Mucosa of descending colon (tissue), 3 donors: ENCODE measurements around the gene SFTA2. TPM values are rescaled to one million over a fixed set of nuclear protein-coding genes. Genes with fewer than 3 reads are reported as not detected.
"Not testable (repeated sequence)": the region's sequence is repeated elsewhere in the genome, so short reads cannot be mapped to it uniquely, and the experiment has no call there.

Experiments used
- ATAC-seq: fragments of 200-7000 bp; cut with Tn5 transposase; one replicate; pipeline ENCODE4 v1.9.1; 2020; ENCODE audit warnings: mild to moderate bottlenecking, moderate library complexity
- DNase-seq, 3 donors: peaks; one replicate each; pipeline ENCODE4 v3.0.0-alpha.2; 2020
- H3K36me3 ChIP-seq: fragments of 200-600 bp; one replicate; pipeline ENCODE4 v1.8.0; 2021; ENCODE audit warnings: low read depth, mild to moderate bottlenecking
- H3K4me1 ChIP-seq: fragments of 200-600 bp; one replicate; pipeline ENCODE4 v1.8.0; 2021; ENCODE audit warnings: low read depth, mild to moderate bottlenecking
- H3K4me3 ChIP-seq: fragments of 200-600 bp; one replicate; pipeline ENCODE4 v1.8.0; 2021; ENCODE audit warnings: mild to moderate bottlenecking
- H3K9me3 ChIP-seq: fragments of 200-600 bp; one replicate; pipeline ENCODE4 v1.8.0; 2021; ENCODE audit warnings: mild to moderate bottlenecking
- intact Hi-C, 2 donors: fragments of 100-400 bp; cut with DNase I in 1 of 2; cut with micrococcal nuclease in 1 of 2; formaldehyde crosslinking; loops; one replicate each; pipeline versions ENCODE4 v1.11.0 to v1.11.1; 2022; cut with DNase I, micrococcal nuclease
- total RNA-seq, 3 donors: library from RNA; stranded (reverse); fragmentation: NEBNext Ultra II Directional in 2 of 3; extraction: Animal tissue kit (Norgen Biotek cat#: 25700) in 2 of 3; gene quantifications; one replicate each; pipeline versions ENCODE4 v1.2.1 to v1.2.4, GENCODE V29; 2021 to 2023
- TF ChIP-seq, protein P1 (sequence below): fragments of 200-600 bp; IDR thresholded peaks from one replicate; pipeline ENCODE4 v1.8.0; 2022; ENCODE audit warnings: antibody characterized with exemption, mild to moderate bottlenecking
- donor health status: DM: no; HTN: no; CAD: no; lungs with moderate emphysema.
- donor health status: DM: no; HTN: no; CAD: no.
- donor health status: DM: no; HTN: yes; CAD: no.

The SFTA2 gene
- total RNA-seq, 3 donors from 2014 or later: not detected

DNA sequence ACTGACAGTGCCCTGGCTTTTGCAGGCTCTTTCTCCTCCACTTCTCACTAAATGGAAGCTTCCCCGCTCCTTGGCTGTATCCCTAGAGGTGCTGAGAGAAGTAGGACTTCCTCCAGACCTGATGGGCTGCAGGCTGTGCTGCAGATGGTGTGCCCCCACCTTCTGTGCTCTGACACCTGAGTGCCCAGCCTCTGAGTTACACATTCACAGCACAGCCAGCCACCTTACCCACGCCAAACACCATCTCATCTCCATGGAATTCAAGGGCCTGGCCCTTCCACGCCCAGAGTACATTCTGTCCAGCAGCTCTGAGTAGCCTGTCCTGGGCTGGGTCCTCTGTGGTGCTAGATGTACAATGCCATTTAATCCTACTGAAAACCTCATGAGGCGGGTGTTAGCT, 5.3 kb downstream of the SFTA2 start:
- H3K4me3 ChIP-seq: no peak overlapping the region
- no peaks in the 10 kb centered on the region for H3K36me3 ChIP-seq
- H3K4me1 ChIP-seq: no peaks in the 10 kb centered on the region
- intact Hi-C loops: no loop called here
- TF ChIP-seq, protein P1, sequence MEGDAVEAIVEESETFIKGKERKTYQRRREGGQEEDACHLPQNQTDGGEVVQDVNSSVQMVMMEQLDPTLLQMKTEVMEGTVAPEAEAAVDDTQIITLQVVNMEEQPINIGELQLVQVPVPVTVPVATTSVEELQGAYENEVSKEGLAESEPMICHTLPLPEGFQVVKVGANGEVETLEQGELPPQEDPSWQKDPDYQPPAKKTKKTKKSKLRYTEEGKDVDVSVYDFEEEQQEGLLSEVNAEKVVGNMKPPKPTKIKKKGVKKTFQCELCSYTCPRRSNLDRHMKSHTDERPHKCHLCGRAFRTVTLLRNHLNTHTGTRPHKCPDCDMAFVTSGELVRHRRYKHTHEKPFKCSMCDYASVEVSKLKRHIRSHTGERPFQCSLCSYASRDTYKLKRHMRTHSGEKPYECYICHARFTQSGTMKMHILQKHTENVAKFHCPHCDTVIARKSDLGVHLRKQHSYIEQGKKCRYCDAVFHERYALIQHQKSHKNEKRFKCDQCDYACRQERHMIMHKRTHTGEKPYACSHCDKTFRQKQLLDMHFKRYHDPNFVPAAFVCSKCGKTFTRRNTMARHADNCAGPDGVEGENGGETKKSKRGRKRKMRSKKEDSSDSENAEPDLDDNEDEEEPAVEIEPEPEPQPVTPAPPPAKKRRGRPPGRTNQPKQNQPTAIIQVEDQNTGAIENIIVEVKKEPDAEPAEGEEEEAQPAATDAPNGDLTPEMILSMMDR: no peak
- H3K9me3 ChIP-seq: peaks cover 7% of the 10 kb centered on the region
- ATAC-seq (peak; percentile 90), DNase-seq (no peak)

DNA sequence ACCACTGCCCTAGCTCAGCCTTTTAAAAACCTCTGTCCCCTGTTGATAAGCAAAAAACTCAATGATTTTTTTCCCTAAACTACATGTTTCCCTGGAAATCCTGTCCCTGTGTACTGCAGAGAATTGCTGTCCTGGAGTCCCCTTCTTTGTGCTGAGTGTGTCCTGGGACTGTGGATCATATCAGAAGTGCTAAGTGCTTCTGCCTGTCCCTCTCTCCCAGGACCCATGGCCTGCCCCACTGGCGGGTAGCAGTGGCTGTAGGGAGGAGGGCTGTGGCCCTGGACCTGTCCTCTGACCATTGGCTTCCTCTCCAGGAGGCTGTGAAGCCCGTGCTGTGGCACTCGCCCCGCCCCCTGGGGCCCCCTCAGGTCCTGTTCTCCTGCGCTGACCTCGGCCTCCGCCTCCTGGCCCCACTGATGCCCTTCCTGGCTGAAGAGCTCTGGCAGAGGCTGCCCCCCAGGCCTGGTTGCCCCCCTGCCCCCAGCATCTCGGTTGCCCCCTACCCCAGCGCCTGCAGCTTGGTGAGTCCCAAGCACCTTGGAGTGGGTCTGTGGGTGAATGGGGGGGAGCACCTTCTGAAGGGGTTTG, 7.8 kb downstream of the SFTA2 start:
- H3K4me3 ChIP-seq, H3K9me3 ChIP-seq, ATAC-seq, DNase-seq, H3K4me1 ChIP-seq, H3K36me3 ChIP-seq: not testable (repeated sequence)
- intact Hi-C loops: loop anchor here in 1 of 2 donors (5.0 kb wide), 1 partner anchor 143 kb away; no protein-coding TSS in a partner anchor

DNA sequence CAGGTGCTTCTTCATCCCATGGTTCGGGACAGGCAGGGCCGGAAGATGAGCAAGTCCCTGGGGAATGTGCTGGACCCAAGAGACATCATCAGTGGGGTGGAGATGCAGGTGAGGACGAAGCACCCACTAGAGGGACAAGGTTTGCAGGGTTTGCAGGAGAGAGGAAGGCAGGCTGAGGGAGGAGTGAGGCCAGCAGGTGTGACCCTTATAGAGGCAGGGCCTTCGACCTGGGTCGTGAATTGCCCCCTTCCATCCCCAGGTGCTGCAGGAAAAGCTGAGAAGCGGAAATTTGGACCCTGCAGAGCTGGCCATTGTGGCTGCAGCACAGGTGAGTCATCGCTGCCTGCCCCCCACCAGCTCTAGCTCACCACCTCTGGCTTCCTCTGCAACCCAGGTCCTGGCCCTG, 9.5 kb downstream of the SFTA2 start:
- Histone ChIP-seq H3K4me1 (no peaks in the 10 kb centered on the region), H3K9me3 (no peaks in the 10 kb centered on the region), H3K36me3 (no peaks in the 10 kb centered on the region), H3K4me3 (no peak overlapping the region)
- ATAC-seq (no peak), DNase-seq (no peak)
- TF ChIP-seq, protein P1: no peak
- intact Hi-C loops: loop anchor here in 1 of 2 donors (5.0 kb wide), 1 partner anchor 145 kb away; no protein-coding TSS in a partner anchor

DNA sequence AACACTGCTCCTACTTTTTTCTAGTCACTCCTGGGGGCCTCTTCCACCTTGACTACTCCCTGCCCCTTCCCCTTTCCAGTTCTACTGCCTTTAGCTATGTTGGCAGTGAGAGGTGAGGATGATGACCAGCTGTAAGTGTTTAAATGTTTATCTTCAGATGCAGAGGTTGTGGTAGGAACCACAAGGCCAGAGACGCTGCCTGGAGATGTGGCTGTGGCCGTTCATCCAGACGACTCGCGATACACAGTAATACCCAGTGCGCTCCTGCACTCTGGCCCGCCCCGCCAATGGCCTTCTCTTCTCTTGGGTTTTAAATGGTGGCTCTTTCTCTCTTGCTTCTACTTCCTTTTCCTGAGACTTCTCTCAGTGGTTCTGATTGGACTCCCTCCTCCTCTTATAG, 13.3 kb downstream of the SFTA2 start:
- DNase-seq: no peak
- intact Hi-C loops: loop anchor here in 1 of 2 donors (5.0 kb wide), 1 partner anchor 169 kb away; no protein-coding TSS in a partner anchor
- TF ChIP-seq, protein P1: no peak
- Histone ChIP-seq H3K36me3 (no peaks in the 10 kb centered on the region), H3K9me3 (no peaks in the 10 kb centered on the region), H3K4me3 (no peak overlapping the region), H3K4me1 (peaks cover 11% of the 10 kb centered on the region)
- ATAC-seq: no peak

DNA sequence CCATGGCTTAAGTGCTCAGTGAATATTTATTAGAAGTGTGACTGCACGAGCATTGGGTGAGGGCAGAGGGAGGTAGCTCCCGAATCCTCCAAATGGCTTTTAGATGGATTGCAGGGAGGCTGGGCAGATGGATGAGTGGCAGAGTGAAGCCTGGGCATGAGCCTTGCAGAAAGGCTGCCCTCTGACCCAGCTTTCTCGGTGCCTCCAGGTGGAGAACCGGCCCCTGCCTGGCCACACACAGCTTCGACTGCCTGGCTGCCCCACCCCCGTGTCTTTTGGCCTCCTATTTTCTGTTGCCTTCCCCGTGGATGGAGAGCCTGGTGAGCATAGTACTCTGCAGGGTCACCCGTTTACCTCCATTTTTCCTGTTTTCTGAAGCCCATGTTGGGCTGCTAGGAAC, 14.5 kb downstream of the SFTA2 start:
- intact Hi-C loops: loop anchor here in 1 of 2 donors (5.0 kb wide), 1 partner anchor 170 kb away; no protein-coding TSS in a partner anchor
- H3K4me1 ChIP-seq: peaks cover 15% of the 10 kb centered on the region

DNA sequence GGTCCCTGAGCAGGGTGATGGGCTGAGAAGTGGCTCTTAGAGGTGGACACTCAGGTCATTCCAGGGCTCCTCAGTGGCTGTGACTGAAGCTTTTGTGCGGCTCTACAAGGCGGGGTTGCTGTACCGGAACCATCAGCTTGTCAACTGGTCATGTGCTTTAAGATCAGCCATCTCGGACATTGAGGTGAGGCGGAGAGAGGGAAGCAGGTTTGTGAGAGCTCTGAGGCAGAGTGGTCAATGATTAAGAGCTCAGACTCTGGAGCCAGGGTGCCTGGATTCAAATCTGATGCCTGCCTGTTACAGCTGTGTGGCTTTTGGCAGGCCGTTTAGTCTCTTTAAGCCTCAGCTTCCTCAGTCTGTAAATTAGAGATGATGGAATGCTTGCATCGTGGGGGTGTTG, 14.9 kb downstream of the SFTA2 start:
- intact Hi-C loops: loop anchor here in 1 of 2 donors (5.0 kb wide), 1 partner anchor 170 kb away; no protein-coding TSS in a partner anchor
- Histone ChIP-seq H3K36me3 (no peaks in the 10 kb centered on the region), H3K9me3 (no peaks in the 10 kb centered on the region), H3K4me1 (peaks cover 15% of the 10 kb centered on the region), H3K4me3 (no peak overlapping the region)
- ATAC-seq: no peak
- no peak for DNase-seq
- TF ChIP-seq, protein P1: no peak

More for the DNA sequence above, 14.5 kb downstream of the SFTA2 start:
- TF ChIP-seq, protein P1: no peak
- Histone ChIP-seq H3K36me3 (no peaks in the 10 kb centered on the region), H3K9me3 (no peaks in the 10 kb centered on the region), H3K4me3 (no peak overlapping the region)
- no peak for DNase-seq
- no peak for ATAC-seq
